EH (cell line): Measurements from ENCODE around the gene CLEC16A.

Source experiments
- DNase-seq: peaks from one replicate; pipeline ENCODE4 v3.0.0-alpha.2; 2015; ENCODE audit warnings: low read depth

CLEC16A gene

DNA sequence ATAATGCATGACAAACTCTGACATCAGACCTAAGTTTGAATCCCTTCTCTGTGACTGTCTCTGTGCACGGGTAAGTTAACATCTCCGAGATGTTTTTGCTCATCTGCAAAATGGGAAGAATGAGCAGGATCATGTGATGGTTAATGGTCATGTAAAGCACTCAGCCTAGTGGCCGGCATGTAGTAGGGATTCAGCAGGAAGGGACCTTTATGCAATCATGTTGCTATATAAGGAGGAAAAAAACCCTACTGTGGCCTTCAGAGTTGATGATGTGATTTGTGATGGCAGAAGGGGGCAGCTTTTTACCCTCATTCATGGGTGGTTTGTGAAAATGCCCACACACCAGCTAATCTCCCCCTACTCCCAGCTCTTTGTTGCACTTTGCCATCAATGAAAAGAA lies 24.1 kb downstream of the CLEC16A start:
- no peak for DNase-seq

GRCh38 chr16:10969615-10970014 lies 25.3 kb downstream of the CLEC16A start:
- no peak for DNase-seq

GRCh38 chr16:10970065-10970464 lies 25.7 kb downstream of the CLEC16A start:
- DNase-seq, result no peak

- DNase-seq, result peak; percentile 98
Measured at GRCh38 chr16:10971560-10971961, 27.2 kb downstream of the CLEC16A start.

- no peak for DNase-seq
Measured at GRCh38 chr16:10972108-10972818, 27.9 kb downstream of the CLEC16A start.

- no peak for DNase-seq
Measured at GRCh38 chr16:10972819-10973464, 28.6 kb downstream of the CLEC16A start.

DNA sequence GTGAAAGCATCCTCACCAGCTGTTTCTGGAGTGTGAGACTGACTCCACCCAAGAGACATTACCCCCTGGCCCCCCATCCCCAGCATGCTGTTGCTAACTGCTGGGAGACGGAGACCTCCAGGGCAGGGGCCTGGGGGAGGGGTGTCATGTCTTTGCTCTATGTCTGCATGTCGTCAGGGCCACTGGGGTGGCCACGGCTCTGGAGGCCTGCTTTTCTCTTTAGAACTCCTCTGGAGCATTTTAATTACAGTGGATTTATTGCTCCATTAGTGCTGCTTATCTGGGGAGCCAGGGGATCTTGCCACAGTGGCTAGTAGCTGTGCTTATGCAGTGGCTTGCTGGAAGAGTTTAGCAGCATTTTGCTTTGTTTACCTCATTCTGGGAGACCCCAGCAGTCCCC lies 32.3 kb downstream of the CLEC16A start:
- DNase-seq, result no peak

GRCh38 chr16:10978124-10978523 lies 33.8 kb downstream of the CLEC16A start:
- DNase-seq, result no peak

DNA sequence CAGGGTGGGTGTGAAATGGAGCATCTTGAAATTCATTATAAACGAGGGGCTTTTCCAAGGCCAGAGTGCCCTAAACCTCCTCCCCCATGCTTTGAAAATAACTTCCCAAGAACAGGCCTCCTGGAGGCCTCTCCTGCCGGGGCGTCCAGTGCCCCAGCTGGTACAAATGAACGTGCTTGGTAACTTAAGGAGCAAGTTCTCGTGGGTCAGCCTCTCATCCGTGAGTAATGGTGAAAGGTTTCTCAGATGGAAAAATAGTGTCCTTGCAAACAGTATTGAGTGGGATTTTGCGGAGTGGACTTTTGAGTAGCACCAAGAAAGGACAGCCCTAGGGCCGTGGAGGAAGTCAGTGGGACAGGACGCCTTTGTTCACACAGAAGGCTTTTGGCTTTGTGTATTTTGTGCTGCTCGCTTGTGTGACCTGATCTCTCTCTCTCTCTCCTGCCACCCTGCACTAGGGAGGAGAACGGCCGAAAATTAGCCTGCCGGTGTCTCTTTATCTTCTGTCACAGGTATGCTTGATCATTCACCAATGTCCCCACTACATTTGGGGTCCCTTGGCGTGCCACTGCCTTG lies 34.6 kb downstream of the CLEC16A start:
- no peak for DNase-seq

GRCh38 chr16:10979717-10980601 lies 35.6 kb downstream of the CLEC16A start:
- peak; percentile 60 for DNase-seq

DNA sequence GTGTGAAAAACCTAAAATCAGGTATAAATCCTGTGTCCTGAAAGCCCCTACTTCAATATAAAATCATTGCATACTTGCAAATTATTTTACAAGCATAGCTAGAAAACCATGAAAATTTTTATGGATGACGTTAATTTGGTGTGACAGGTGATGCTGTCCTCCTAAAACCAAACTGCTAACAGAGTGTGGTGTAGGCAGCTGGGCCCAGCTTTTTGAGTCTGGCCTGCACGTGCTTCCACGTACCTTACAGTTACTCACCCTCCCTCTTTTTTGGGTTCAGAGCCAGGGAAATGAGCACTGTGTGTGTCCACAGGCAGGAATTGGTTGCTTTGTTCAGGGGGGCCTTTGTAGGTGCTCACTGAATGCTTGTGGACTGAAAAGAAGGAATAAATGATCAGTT lies 36.4 kb downstream of the CLEC16A start:
- no peak for DNase-seq

- DNase-seq, result no peak
Measured at GRCh38 chr16:10981697-10982216, 37.4 kb downstream of the CLEC16A start.

GRCh38 chr16:10982465-10983150 lies 38.2 kb downstream of the CLEC16A start:
- DNase-seq, result no peak

GRCh38 chr16:10983159-10983558 lies 38.8 kb downstream of the CLEC16A start:
- no peak for DNase-seq

DNA sequence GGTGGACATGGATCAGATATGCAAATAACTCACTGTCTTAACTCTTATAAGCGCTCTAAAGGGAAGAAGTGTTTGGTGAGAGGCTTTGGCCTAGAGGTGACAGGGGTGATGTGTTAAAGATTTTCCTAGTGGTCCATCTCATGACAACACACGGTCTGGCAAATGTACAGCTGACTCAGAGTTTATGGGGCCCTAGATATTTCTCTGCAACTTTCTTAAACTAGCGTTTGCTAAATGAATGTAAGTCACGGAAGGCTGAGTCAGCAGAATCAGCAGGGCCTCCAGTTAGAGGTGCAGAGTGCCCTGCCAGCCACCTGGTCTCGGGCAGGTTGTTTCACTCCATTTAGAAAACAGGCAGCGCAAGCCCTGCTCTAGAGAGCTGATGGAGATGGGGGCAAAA lies 40.1 kb downstream of the CLEC16A start:
- peak; percentile 70 for DNase-seq

DNA sequence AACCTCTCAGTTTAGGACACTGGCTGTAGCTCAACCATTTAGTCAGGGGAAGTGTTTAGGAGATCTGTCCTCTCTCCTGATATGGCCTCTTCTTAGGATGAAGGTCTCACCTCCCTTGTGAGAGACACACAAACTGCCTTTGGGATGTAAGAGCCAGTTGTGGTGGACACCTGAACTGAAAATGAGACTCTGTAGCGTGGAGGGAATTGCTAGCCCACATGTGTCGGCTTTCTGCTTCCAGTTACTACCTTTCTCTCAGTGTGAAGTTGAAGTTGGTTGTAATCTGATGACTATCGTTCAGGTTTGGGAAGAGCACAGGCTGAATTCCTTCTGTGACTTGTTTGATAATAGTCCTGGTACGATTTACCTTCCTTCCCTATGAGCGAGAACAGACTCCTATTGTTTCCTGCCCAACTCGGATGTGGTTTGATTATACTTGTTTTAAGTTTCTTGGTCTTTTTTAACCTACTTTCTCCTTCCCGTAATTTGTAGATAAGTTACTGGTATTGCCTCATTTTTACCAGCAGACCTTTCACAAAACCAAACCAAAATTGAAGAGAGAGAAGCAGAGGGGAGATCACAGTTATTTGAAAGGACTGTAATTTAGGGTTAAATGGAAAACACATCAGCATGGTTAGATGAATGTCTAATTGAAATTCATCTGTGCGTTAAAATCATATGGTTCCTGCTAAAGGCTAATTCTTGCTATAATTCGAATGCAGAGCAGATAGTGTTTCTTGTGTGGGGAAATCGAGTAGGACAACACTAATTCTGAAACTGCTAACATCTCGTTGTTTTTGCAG lies 43.2 kb downstream of the CLEC16A start:
- DNase-seq, result no peak

- no peak for DNase-seq
Measured at GRCh38 chr16:10988164-10988803, 43.9 kb downstream of the CLEC16A start.

DNA sequence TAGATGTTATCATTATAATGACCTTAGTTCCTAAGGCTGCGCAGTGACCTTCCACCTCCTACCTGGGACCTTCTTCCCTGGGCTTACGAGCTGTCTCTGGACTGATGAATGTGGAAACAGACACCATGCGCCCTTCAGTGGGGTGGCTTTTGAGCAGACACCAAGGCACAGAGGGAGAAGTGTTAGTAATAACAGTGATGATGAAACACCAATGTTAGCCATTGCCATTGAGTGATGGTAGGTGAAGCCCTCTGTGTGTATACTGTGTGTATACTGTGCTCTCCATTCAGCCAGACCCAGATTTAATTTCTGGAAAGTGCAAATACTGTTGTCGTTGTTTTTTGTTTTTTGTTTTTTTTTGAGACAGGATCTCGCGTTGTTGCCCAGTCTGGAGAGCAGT lies 44.5 kb downstream of the CLEC16A start:
- DNase-seq, result no peak

DNA sequence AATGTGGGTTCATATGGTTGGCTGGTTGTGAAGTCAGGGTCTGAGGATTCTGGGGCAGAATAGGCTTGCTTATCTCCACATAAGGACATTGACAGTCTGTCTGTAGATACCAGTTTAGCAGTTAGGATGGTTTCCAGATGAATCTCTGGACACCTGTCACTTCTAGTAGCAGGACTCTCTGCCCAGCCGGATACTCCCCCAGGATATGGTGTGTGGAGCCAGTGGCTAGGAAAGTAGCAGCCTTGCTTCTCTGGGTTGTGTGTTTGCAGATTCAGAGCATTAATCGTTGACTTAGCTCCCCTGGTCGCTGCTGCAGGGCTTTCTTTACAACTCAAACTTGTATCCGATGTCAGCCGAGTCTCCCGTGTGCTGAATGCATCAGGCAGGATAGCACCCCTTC lies 45.2 kb downstream of the CLEC16A start:
- DNase-seq, result no peak

GRCh38 chr16:10990378-10990777 lies 46.0 kb downstream of the CLEC16A start:
- no peak for DNase-seq
